ENCODE results near the gene SMPD1. TPM values are rescaled to one million over a fixed set of nuclear protein-coding genes. Genes with fewer than 3 reads are reported as not detected.

SMPD1 gene
- total RNA-seq, 1 experiment from 2014 or later, result 2.8 TPM

- Histone ChIP-seq H3K36me3 (ENCODE audit: control insufficient read depth in 1 of 2, insufficient read depth in 2 of 2, low read length in 2 of 2) (no peaks in the 10 kb centered on the region), H3K79me2 (ENCODE audit: insufficient read depth, low read length) (no peaks in the 10 kb centered on the region), H4K20me1 (ENCODE audit: insufficient read depth) (no peaks in the 10 kb centered on the region), H3K4me1 (ENCODE audit: control insufficient read depth in 1 of 2, insufficient read depth in 2 of 2, low read length in 2 of 2) (peaks cover 5 to 16% of the 10 kb centered on the region in 2 experiments; a peak in 3 of 4 replicates), H3K4me3 (replicated peaks in 1 of 2; ENCODE audit: low read depth in 1 of 2, low read length in 2 of 2) (no peak overlapping the region), H3K27me3 (ENCODE audit: insufficient read depth, low read length) (no peaks in the 10 kb centered on the region), H3K9me2 (ENCODE audit: insufficient read depth) (0 out of 2 replicates have a peak, but pooled peaks cover 3% of the 10 kb centered on the region), H3K27ac (ENCODE audit: low read depth, low read length) (no peak overlapping the region), H3K9ac (ENCODE audit: low read length) (no peak overlapping the region), H2AFZ (ENCODE audit: low read depth, low read length, poor library complexity, severe bottlenecking) (no peak overlapping the region), H3K4me2 (ENCODE audit: low read length) (no peak overlapping the region), H3K9me3 (ENCODE audit: control insufficient read depth in 1 of 2, insufficient read depth in 1 of 2, low read depth in 1 of 2, low read length in 2 of 2) (no peaks in the 10 kb centered on the region)
- intact Hi-C loops (cut with micrococcal nuclease), result loop anchor here (10.0 kb wide), 1 partner anchor 540 kb away; no protein-coding TSS in a partner anchor
- TF ChIP-seq YY1 (IDR thresholded peaks at IDR 0.05; ENCODE audit: extremely low read depth, insufficient replicate concordance, low read depth, low read length) (no peak), ZBTB33 (IDR thresholded peaks at IDR 0.05; ENCODE audit: extremely low read depth, insufficient replicate concordance, low read length) (no peak), EGR1 (IDR thresholded peaks at IDR 0.05; ENCODE audit: low read depth) (no peak), POLR2AphosphoS5 (IDR thresholded peaks at IDR 0.05; ENCODE audit: low read depth, low read length) (no peak), ELF1 (IDR thresholded peaks at IDR 0.05; ENCODE audit: borderline replicate concordance, low read depth) (no peak), REST (IDR thresholded peaks at IDR 0.05; ENCODE audit: low read depth) (no peak), RAD21 (IDR thresholded peaks at IDR 0.05; ENCODE audit: low read depth) (no peak), TCF7L2 (IDR thresholded peaks at IDR 0.05; ENCODE audit: borderline replicate concordance, extremely low read depth, insufficient read depth, insufficient read length) (no peak), CEBPB (IDR thresholded peaks at IDR 0.05; ENCODE audit: low read depth) (no peak), EZH2 (IDR thresholded peaks at IDR 0.05) (no peak), EZH2phosphoT487 (IDR thresholded peaks at IDR 0.05; ENCODE audit: borderline replicate concordance) (no peak), ZNF274 (IDR thresholded peaks at IDR 0.05; ENCODE audit: low read depth, low read length) (no peak), SIN3A (IDR thresholded peaks at IDR 0.05; ENCODE audit: low read depth) (no peak), JUND (IDR thresholded peaks at IDR 0.05) (no peak)
- ATAC-seq (no peak), DNase-seq (ENCODE audit: low read depth, low spot score) (no peak)
- POLR2A ChIA-PET, result no interaction called here
- CTCF ChIA-PET, result interaction anchor here (0.9 to 5.1 kb wide), 5 partner anchors 8 to 331 kb away, joined by 3 to 67 read pairs (median 5); no protein-coding TSS in a partner anchor
- RAD21 ChIA-PET (ENCODE audit: low non-redundant PET in 1 of 2, low total read pairs in 2 of 2, uncharacterized antibody in 2 of 2, unreplicated experiment in 2 of 2), result no interaction called here
- BruUV-seq (replicated peaks), result no TSS peak
Observed at GRCh38 chr11:6354651-6355485, 35.4 kb upstream of the SMPD1 start.

Data from HCT116 (cell line).